ENCODE results near the gene CEACAM19. TPM values are rescaled to one million over a fixed set of nuclear protein-coding genes. Genes with fewer than 3 reads are reported as not detected.
A peak's percentile ranks its signal among the peaks of the same experiment; 100 is the strongest.

CEACAM19 gene
- polyA plus RNA-seq, 2 of the 4 experiments (the other 2 are of a cell fraction) = 7.2 to 8.2 TPM

GRCh38 chr19:44675521-44675920 is 4.2 kb downstream of the CEACAM19 start (continued):
- TF ChIP-seq HOXA7 (CRISPR knock-in tag; IDR thresholded peaks at IDR 0.05) = no peak
- no peak for TF ChIP-seq POLR2AphosphoS2 (conservative IDR thresholded peaks at IDR 0.05; ENCODE audit: low read length)
- no peak for TF ChIP-seq RNF2 (IDR thresholded peaks at IDR 0.05; ENCODE audit: borderline replicate concordance, low read depth)
- TF ChIP-seq CEBPB (IDR thresholded peaks at IDR 0.05) = no peak
- no peak for TF ChIP-seq RCOR1 (IDR thresholded peaks at IDR 0.05; ENCODE audit: low read depth, low read length)

- ATAC-seq = peak; percentile 62 to 86
- Histone ChIP-seq H3K4me3 (no peak overlapping the region), H3K9me3 (no peaks in the 10 kb centered on the region), H3K27ac (peak overlapping the region; percentile 61 to 86), H3K4me1 (peaks cover 34% of the 10 kb centered on the region), H3K4me2 (peak overlapping the region; percentile 36)
- CTCF ChIA-PET = interaction anchor here (0.7 to 15.7 kb wide), 8 partner anchors 12 to 107 kb away, joined by 3 to 180 read pairs (median 6); no protein-coding TSS in a partner anchor
- peak; percentile 99 for FAIRE-seq
- 34% methylated on average over 8 of the region's 8 CpGs for WGBS (ENCODE audit: missing lambda C conversion rate)
- POLR2A ChIA-PET = interaction anchor here (0.7 to 1.2 kb wide), 3 partner anchors 47 to 93 kb away, joined by 3 to 4 read pairs (median 3); no protein-coding TSS in a partner anchor
- DNase-seq (ENCODE audit: low read depth in 1 of 2, low spot score in 1 of 2) = peak; percentile 89 to 90
- TF ChIP-seq BCL3 (IDR thresholded peaks at IDR 0.05) (no peak), JUNB (IDR thresholded peaks at IDR 0.05) (peak; percentile 60), TFCP2L1 (CRISPR knock-in tag; IDR thresholded peaks at IDR 0.05) (no peak), ZFP36 (IDR thresholded peaks at IDR 0.05; ENCODE audit: borderline replicate concordance, partially characterized antibody) (no peak), BHLHE40 (IDR thresholded peaks at IDR 0.05; ENCODE audit: low read depth, low read length) (no peak), HEYL (CRISPR knock-in tag; IDR thresholded peaks at IDR 0.05) (no peak), CBX8 (IDR thresholded peaks at IDR 0.05) (no peak), CHD4 (IDR thresholded peaks at IDR 0.05; ENCODE audit: borderline replicate concordance) (no peak), JUN (IDR thresholded peaks at IDR 0.05) (peak; percentile 45 to 56; a peak in 3 of 5 replicates), EHF (CRISPR knock-in tag; IDR thresholded peaks at IDR 0.05) (no peak), USF2 (IDR thresholded peaks at IDR 0.05) (peak; percentile 76), PBX3 (IDR thresholded peaks at IDR 0.05) (no peak), REST (IDR thresholded peaks at IDR 0.05) (no peak), POLR2A (IDR thresholded peaks at IDR 0.05; ENCODE audit: low read length) (no peak), ZC3H11A (IDR thresholded peaks at IDR 0.05) (no peak), ATOH8 (CRISPR knock-in tag; IDR thresholded peaks at IDR 0.05; ENCODE audit: low read depth) (no peak), CBX2 (IDR thresholded peaks at IDR 0.05; ENCODE audit: borderline replicate concordance, low read depth) (no peak), RARB (CRISPR knock-in tag; IDR thresholded peaks at IDR 0.05) (no peak), ELK1 (IDR thresholded peaks at IDR 0.05; ENCODE audit: low read depth, low read length) (no peak), ZSCAN20 (CRISPR knock-in tag; IDR thresholded peaks at IDR 0.05) (0 out of 2 replicates have a peak, but pooled peaks have one; percentile 22), KDM5A (IDR thresholded peaks at IDR 0.05) (no peak), HOXB13 (CRISPR knock-in tag; IDR thresholded peaks at IDR 0.05; ENCODE audit: low read depth) (no peak), GATA3 (IDR thresholded peaks at IDR 0.05; ENCODE audit: borderline replicate concordance) (peak; percentile 60; the same call in 1 of the 2 replicates), MAX (IDR thresholded peaks at IDR 0.05) (peak; percentile 15; the same call in 1 of the 2 replicates), HOXB5 (CRISPR knock-in tag; IDR thresholded peaks at IDR 0.05) (0 out of 2 replicates have a peak, but pooled peaks have one; percentile 22)
Observed at GRCh38 chr19:44677019-44677811, 5.9 kb downstream of the CEACAM19 start.

Data from A549 (cell line).